HG03558 (cell line): Measurements from ENCODE around the gene ACO1.
"Not testable (repeated sequence)": the region's sequence is repeated elsewhere in the genome, so short reads cannot be mapped to it uniquely, and the experiment has no call there.

Experiments
- ATAC-seq: cut with Tn5 transposase; IDR thresholded peaks from one replicate; pipeline ENCODE4 v1.9.1; 2021; ENCODE audit warnings: moderate number of reproducible peaks; ENCODE audit not compliant: unreplicated experiment; ENCODE audit errors: extremely low read depth

ACO1 gene

DNA sequence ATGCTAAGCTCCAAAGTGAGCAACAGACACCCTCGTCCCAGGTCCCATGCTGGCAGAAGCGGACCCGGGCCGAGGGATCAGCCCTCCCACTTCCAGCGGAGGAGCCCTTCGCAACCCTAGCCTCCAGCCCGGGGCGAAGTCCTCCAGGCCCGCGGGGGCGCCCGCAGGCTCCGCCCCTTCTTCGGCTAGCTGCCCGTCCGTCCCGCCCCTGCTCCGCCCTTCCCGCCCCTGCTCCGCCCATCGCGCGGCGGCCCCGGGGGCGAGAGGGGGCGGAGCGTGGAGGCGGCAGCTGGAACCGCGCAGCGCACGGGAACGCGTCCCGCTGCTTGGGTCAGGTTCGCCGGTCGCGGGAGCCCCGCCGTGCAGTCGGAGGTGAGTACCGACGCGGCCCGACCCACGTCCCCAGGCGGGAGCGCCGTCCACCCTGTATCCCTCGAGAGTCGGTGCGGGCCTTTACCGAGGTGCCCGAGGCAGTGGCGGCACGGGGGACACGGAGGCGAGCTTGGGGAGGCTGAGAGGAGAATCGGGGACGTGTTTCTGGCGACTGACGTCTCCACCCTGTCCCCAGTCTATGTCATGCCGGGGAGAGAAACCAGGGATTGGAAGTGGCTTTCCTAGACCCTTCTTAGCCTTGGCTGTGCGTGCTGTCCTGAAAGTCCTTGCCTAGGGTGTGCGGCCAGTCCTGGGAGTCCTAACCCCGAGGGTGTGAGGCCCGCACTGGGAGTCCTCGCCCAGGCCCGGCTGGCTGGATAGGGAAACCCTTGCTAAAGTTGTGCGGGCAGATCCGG lies at the start of gene ACO1:
Gene ACO1 (plus strand): TSS at position 280 of the 788 bp plus-strand sequence. CDS start 20,864 bp downstream, outside the sequence.
- ATAC-seq = peak; percentile 94

DNA sequence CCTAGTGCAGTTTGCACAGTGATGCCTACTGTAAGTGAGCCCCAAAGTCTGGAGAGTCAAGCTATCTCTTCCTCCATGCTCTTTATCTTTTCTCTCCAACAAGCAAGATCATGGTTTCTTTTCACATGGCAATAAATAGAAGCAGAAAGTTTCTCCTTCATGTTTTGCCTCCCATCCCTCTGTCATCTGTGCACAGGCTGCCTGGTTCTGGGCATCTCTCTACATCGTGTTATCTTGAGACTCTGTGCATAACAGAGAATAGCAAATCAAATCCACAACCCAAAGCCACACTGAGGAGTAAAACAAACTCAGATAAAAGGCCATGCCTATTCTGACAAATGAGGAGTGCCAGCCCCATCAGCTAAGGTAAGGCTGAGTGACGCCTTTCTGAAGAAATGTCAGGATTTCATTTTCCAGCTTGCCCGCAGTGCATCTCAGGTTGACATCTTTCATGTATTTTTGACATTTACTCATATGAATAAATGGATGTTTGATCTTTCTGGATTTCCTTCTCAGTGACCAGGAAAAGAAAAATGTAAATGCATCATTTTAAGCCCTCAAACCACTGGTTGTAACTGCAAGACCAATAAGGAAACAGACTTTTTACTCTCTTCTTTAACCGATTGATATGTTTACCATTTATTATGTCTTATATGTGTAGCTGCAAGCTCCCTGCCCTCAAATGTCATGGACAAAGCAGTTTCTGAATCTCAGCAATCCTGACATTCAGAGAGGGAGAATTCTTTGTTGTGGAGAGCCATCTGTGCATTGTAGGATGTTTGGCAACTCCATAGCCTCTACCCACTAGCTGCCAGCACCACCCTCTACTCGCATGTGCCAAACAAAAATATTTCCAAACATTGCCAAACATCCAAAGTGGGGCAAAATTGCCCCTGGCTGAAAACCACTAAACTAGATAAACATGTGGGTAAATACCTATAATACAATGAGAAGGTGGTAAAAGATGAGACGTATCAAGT lies 49.2 kb upstream of the ACO1 start:
- ATAC-seq = no peak

DNA sequence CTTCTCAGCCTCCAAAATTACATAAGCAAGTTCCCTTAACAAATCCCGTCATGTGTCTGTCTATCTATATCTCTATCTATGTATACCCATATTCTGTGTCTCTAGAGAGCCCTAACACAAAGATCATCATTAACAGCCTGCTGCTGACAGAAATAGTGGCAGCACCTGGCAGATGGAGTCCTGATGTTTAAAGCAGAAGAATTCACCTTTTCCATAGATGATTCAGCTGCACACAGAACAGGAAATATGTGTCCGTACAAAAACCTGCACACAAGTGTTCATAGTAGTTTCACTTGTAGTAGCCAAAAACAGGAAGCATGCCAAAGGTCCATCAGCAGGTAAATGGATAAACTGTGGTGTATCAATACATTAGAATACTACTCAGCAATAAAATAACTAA lies 45.0 kb upstream of the ACO1 start:
- peak; percentile 79 for ATAC-seq

DNA sequence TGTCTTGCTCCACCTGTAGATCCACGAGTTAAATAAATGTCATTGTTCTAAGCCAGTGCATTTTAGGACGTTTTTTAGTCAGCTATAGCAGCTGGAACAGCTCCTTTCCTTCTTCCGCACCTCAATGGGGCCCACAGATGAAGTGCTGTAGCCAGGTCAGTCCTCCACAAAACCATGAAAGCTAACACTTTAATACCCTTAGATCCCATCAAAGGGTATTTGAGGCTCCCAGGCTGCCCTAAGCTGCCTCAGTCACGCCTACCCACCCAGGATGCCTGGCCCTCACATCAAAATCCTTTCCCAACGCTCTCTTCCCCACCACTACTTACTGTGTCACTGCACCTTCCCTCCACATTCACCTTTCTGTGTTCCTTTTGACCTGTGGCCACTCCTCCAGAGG lies 44.1 kb upstream of the ACO1 start:
- no peak for ATAC-seq

DNA sequence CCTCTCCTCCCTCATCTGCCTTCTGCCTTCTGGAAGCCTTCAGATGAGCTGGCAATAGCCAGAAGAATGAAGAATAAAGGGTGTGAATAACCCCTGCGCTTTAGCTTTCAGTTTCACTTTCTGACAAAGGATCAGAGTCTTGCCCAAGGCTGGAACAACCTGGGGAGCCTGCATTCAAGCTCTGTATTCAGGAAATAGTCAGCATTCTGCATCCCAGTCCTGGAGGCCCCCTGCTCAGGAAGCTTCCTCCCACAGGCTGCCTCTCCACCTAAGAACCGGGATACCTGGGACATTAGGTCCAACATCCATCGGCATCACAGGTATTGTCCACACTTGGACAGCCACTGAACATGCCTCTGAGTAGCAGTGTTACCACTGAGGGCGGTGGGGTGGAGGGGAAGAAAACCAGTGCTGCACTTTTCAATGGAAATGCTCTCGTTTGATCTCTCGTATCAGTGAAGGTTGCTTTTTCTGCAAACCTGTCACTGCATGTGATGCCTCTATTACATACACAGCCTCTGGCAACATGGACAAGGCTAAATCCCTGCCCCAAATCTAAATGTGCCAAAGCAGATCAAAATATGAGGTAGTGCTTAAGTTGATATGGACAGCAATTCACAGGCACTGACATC lies 39.8 kb upstream of the ACO1 start:
- no peak for ATAC-seq

DNA sequence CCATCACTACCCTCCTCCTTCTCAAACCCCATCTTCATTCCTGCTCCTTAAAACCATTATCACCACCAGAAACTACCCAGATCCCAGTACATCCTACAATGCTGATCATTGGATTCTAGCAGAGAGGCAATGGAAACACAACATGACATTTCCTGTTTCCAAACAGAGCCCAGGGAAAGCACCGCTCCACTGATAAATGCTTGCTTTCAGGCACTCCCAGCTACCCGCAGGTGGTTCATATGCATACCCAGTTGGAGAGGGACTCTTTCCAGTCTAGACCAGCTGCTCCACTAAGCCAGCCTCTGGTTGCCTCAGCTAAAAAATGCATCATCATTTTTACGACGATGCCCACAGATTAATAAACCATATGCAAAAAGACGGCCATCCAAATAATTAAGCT lies 39.2 kb upstream of the ACO1 start:
- ATAC-seq = no peak

DNA sequence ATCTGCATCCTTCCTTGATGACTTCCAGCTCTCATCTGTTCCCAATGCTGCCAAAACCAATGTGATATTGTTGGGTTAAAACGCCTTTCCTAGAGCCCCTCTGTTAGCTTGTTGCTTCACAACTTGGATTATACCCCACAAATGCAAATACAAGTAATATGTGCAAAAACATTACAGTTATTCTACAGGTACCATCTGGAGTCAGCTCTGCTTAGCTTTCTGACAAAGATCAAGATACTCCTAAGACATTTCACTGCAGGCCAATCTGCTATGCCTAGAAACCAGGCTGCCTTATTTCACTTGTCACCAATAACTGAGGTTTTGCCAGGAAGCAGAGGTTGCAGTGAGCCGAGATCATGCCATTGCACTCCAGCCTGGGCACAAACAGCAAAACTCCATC lies 36.9 kb upstream of the ACO1 start:
- no peak for ATAC-seq

DNA sequence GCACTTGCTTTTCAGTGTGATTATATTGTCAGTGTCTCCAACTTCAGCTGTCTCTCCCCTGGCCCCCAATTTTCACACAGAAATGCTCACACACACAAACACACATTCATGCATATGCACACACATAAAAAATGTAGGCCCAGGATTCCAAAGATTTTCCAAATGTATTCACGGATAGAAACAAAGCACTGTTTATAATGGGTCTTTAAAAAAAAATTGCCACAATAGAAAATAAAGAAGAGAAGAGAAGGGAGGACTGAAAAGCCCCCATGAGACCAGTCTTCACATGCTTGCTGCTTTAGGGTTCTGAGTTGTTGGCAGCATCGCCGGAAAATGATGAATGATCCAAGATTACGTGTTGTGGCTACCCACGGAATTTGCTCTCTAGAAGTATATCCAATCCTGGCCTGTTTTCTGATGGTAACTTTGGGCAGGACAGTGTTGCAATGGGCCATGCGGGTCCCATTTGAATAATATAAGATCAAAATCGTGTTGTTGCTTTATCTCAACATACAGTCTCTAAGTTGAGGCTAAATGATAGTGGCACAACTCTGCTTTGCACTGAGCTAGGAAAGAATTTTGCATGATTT lies 36.2 kb upstream of the ACO1 start:
- no peak for ATAC-seq

DNA sequence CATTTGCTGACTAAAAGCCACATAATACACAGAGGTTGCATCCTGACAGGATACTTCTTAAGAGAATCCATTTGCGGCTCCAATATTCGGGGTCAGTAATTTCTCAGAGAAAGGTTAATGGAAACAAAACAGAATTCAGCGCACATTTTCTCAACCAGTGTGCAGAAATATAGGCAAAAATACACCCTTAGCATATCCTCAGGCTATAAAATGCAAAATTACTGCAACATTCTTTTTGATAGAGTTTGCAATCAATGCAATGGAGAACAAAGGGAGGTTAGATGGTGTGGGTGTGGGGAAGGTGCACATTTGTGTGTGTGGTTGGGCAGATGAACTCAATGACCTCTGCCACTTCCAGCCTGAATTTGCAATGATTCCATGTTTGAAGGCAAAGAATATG lies 35.4 kb upstream of the ACO1 start:
- no peak for ATAC-seq

DNA sequence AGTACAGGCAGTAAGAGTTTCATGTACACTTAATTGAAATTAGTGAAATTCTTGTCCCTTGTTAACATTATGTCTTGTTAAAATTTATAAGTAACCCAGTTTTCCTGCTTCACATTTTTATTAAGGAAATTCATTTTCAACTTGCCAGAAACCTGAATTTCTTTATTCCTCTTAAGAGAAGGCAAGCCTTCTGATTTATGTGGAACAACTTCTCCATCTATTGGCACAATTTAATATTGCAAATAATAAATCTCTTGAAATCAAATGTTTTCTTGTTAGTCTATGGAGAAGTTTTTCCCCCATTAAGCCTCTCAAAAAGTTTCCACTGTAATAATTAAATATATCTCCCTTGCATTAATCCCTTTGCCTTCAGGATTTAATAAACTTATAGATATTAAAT lies 33.8 kb upstream of the ACO1 start:
- no peak for ATAC-seq

DNA sequence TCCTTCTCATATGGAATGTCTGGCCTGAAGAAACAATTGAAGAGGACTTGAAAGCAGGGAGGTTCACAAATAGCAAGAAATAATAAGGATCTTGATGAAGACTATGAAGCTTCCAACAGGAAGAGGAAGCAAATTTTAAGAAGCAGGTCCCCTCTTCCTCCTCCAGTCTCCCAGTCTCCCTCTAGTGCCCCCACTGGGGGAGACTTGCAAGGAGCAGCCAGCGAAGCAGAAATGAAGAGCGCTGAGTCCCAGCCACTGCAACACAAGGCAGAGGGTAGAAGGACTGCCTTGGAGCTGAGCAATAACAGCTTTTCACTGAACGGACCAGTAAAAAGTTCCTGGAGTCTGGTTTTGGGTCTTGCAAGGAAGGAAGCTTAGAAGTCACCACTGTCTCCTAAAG lies 32.6 kb upstream of the ACO1 start:
- no peak for ATAC-seq

DNA sequence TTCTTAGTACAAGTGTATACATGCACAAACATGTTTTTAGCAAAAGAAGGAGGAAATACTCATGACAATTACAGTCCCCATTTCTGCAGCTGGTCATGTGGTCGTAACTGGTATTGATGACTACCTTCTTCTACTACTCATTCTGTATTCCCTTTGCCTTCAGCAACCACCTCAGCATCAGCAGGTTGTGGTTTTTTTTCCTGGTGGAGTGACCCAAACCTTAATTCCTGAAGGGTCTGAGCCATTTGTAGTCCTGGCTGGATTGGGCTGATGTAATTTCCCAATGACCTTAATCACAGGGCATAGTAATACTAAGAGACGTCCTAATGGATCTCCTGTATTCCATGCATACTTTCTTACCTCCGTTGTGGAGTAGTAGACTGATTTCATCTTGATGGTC lies 31.0 kb upstream of the ACO1 start:
- not testable (repeated sequence) for ATAC-seq

DNA sequence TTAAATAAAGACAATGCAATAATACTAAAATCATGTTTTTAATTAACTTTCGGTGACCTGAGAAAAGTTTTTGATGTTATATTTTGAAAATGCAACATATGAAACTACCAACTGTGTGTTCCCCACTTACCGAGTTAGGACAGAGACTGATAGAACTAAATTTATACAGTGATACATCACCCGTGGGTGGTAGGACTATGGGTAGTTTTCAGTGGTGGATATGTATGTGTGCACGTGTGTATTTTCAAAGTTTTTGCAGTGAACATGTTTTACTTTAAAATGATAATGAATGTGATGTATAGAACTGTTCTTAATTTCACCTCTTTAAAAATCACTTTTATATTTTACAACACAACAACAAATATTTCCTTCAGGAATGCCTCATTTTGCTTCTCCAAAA lies 25.0 kb upstream of the ACO1 start:
- no peak for ATAC-seq

DNA sequence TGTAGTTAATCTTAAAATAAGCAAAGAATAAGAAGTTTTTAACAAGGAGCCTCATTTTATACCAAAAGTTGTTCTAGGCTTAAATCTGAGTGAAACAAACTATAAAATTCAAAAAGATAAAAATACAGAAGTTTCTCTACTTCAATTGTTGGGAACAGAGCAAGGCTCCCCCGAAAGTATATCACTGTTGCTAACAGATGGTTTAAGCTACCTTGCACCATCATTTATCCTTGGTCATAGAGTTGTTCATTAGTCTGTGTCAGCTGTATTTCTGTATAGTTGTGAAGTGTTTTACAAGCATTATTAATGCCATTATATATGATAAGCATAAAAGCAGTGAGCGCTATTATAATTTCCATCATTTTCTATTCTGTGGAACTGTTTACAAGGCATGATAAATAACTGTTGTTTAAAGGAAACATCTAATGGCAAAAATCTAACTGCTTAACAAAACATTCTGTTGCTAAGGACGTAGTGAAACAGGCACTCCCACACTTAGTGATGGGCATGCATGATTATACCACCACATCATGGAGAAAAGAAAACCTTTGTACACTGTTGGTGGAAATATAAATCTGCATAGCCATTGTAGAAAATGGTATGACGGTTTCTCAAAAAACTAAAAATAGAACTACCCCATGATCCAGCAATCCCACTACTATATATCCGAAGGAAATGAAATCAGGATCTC lies 23.3 kb upstream of the ACO1 start:
- no peak for ATAC-seq

DNA sequence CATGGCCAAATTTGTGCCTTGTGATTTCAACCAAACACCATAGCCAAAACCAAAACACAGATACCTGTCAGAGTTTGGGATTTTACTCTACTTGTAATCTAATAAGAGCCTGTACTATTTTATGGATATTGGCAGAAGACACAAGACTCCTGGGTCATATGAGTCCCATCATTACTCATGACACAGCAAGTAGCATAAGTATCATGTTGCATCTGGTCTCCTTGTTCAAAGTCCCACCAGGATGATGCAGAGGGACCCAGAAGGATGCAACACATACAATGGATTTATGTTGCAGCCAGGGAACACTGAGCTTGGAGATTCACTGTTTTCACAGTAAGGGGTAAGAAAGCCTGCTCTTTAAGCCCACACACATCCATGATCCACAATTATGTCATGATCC lies 13.2 kb upstream of the ACO1 start:
- ATAC-seq = no peak

DNA sequence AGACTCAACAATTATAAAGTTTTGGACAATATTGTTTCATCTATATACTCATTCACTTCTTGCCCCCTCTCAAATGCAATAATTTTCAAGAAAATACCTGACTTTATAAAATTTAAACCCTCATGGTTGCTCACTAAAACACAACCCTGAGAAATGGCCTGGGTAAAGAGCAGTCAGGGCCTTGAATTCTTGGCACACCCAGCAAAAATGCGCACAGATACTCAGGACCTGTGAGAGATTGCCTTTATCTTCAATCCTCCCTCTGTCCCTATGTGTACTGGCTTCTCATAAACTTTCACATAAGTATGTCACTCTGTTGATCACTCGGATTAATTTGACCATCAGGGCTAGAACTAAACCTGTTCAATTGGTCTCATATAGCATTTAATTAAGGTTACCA lies 12.8 kb upstream of the ACO1 start:
- no peak for ATAC-seq

DNA sequence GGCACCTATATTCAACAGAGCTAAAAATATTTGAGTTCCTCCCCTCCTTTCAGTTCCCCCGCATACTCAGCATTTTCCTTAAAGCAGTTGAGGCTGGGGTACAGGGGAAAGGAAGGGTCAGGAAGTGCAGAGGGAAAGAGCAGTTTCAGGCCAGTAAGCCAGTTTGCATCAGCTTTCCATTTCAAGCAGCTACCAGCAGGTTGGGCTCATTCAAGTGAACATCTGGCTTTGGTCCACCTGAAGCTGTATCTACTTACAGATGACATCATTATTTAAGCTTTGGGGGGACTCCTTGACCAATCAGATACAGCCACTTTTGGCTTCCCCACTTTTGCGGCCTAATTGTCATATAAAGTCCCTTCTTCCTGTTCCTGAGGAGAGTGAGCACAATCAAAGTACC lies 8.2 kb upstream of the ACO1 start:
- ATAC-seq = no peak

DNA sequence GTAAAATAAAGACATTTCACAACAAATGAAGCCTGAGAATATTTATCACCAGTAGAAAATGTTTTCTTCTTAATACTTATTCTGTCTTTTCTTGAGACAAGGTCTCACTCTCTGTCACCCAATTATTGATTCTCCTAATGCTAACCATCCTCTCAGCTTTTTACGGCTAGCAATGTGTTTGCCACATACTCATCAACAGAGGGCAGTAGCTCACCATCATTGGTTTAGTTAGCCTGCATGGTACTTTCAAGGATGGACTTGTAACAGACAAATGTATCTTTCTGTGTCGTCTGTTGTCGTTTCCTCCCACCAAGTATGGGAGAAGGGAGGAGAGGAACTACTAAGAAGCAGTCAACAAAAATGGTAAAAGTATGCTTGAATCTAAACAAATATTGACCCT lies 5.9 kb upstream of the ACO1 start:
- ATAC-seq = peak; percentile 57

DNA sequence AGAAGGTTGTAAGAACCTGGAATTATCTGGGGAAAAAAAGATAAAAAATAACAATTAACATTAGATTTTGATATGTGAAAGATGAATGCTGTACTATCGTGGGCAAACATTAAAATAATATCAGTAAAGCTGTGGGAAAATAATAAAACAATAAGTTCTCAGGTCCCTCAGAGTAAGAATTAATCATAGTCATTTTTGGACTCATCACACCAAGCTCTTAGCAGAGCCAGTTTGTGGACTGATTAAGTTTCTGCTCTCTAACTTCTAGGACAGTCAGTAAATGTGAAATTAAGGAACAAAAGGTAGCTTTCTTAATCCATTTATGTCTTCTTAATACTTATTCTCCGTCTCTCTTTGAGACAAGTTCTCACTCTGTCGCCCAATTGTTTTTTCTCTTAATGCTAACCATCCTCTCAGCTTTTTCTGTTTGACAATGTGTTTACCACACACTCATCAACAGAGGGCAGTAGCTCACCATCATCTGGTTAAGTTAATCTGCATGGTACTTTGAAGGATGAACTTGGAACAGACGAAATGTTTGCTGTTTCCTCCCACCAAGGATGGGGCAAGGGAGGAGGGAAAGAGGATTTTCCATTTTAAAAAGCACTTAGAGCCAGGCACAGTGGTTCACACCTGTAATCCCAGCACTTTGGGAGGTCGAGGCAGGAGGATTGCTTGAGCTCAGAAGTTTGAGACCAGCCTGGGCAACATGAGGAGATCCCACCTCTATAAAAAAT lies 5.3 kb upstream of the ACO1 start:
- ATAC-seq = peak; percentile 74
